ENCODE results near the gene ARHGAP33. TPM values are rescaled to one million over a fixed set of nuclear protein-coding genes. Genes with fewer than 3 reads are reported as not detected.

ARHGAP33 gene
- total and polyA plus RNA-seq, 2 of the 8 experiments (the other 6 are each of a cell fraction or from before 2014, with no cell fraction given) = 6.5 to 25.2 TPM

DNA sequence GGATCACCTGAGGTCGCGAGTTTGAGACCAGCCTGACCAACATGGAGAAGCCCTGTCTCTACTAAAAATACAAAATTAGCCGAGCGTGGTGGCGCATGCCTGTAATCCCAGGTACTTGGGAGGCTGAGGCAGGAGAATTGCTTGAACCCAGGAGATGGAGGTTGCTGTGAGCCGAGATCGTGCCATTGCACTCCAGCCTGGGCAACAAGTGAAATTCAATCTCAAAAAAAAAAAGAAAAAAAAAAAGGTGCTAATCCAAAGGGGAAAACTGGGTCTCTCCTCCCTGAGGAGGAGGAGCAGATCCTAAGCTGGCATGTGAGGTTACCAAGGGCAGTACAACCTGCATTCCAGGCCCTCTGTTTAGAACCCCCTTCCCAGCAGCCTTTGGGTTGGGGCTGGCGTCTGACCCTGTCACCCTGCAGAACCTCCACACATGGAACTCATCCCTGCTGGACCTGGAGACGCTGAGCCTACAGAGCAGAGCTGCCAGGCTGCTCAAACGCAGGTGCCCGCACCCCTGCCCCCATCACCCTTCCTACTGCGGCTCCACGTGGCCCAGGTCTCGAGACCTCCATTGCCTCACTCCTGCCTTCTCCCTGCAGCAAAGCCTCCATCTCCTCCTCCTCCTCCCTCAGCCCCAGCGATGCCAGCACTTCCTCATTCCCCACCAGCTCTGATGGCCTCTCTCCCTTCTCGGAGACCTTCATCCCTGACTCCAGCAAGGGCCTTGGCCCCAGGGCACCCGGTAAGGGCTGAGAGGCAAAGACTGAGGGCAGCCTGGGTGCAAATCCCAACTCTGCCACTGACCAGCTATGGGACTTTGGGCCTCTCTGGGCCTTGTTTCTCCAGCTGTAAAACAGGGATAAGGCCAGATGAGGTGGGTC is 10.7 kb upstream of the ARHGAP33 start:
- no peak overlapping the region for H4K91ac ChIP-seq (replicated peaks; ENCODE audit: insufficient read length, low read length)
- no peaks in the 10 kb centered on the region; a peak in 1 of 4 replicates for H3K79me2 ChIP-seq (ENCODE audit: control insufficient read depth in 1 of 2, insufficient read depth in 2 of 2, low read length in 2 of 2)
- no peaks in the 10 kb centered on the region for H3K27me3 ChIP-seq (replicated peaks in 1 of 4; ENCODE audit: control insufficient read depth in 3 of 4, extremely low read depth in 1 of 4, insufficient read depth in 3 of 4, low read length in 3 of 4)
- H2BK5ac ChIP-seq (ENCODE audit: low read depth, low read length) = no peak overlapping the region
- H2BK12ac ChIP-seq (ENCODE audit: low read depth, low read length) = no peak overlapping the region
- FAIRE-seq = no peak
- H2BK20ac ChIP-seq (ENCODE audit: low read length) = no peak overlapping the region
- no peak overlapping the region for H3K4me3 ChIP-seq (ENCODE audit: extremely low read depth in 1 of 4, insufficient read depth in 2 of 4, low read depth in 3 of 4, low read length in 4 of 4)
- H4K20me1 ChIP-seq (replicated peaks in 1 of 2; ENCODE audit: control insufficient read depth in 1 of 2, insufficient read depth in 2 of 2, low read length in 2 of 2) = peaks cover 4 to 7% of the 10 kb centered on the region in 2 experiments
- WGBS, 2 experiments (ENCODE audit: extremely low coverage in 1 of 2, insufficient coverage in 1 of 2, insufficient read length in 1 of 2, insufficient replicate concordance in 2 of 2, low coverage in 1 of 2, low lambda C conversion rate in 2 of 2, missing lambda C conversion rate in 1 of 2) = 92% methylated on average over 15 of the region's 17 CpGs; no CpG with 5 or more reads in 1 of the 2 experiments
- no peak overlapping the region for H3K56ac ChIP-seq (replicated peaks; ENCODE audit: insufficient read length, low read depth, low read length)
- no peak overlapping the region for H3K27ac ChIP-seq (ENCODE audit: low read depth, low read length)
- H3K79me1 ChIP-seq (ENCODE audit: low read depth, low read length) = no peaks in the 10 kb centered on the region; the same call in 1 of the 2 replicates
- no peak overlapping the region for H3K4me2 ChIP-seq (ENCODE audit: insufficient read depth in 1 of 2, low read depth in 2 of 2, low read length in 2 of 2)
- POLR2A ChIA-PET (ENCODE audit: partially characterized antibody) = interaction anchor here (0.6 to 1.9 kb wide), 5 partner anchors 8 to 207 kb away, joined by 3 to 9 read pairs (median 5); partner anchors contain the start of genes HSPB6, PSENEN and U2AF1L4
- peaks cover 2 to 19% (median 6%) of the 10 kb centered on the region in 4 experiments; a peak in 5 of 8 replicates for H3K36me3 ChIP-seq (ENCODE audit: control insufficient read depth in 2 of 4, insufficient read depth in 4 of 4, low read length in 3 of 4)
- no peak overlapping the region for H4K8ac ChIP-seq (ENCODE audit: extremely low read depth, insufficient read depth, low read length)
- no peak for DNase-seq (ENCODE audit: low read depth in 1 of 2, low spot score in 2 of 2)
- H2AFZ ChIP-seq (ENCODE audit: low read length) = no peak overlapping the region
- H3K14ac ChIP-seq (ENCODE audit: insufficient read length) = no peak overlapping the region
- H3K4me1 ChIP-seq (replicated peaks in 1 of 4; ENCODE audit: control insufficient read depth in 3 of 4, insufficient read depth in 4 of 4, low read length in 3 of 4) = peaks cover 0 to 13% (median 7%) of the 10 kb centered on the region in 4 experiments; a peak in 5 of 7 replicates
- H2BK120ac ChIP-seq (replicated peaks; ENCODE audit: low read depth, low read length) = no peak overlapping the region
- H2AK5ac ChIP-seq (ENCODE audit: low read depth, low read length) = no peak overlapping the region
- H3K23ac ChIP-seq (ENCODE audit: insufficient read length) = no peak overlapping the region
- no peak overlapping the region for H2BK15ac ChIP-seq (ENCODE audit: low read length)
- no peak overlapping the region for H4K5ac ChIP-seq (ENCODE audit: insufficient read length, low read depth, low read length)
- H3K9me3 ChIP-seq (ENCODE audit: insufficient read depth in 2 of 2, low read depth in 1 of 2, low read length in 1 of 2) = no peaks in the 10 kb centered on the region
- no peaks in the 10 kb centered on the region; the same call in 1 of the 2 replicates for H3K23me2 ChIP-seq (ENCODE audit: low read depth, low read length)
- CTCF ChIA-PET (ENCODE audit: partially characterized antibody) = interaction anchor here (0.6 to 0.9 kb wide), 6 partner anchors 12 to 317 kb away, joined by 3 to 7 read pairs (median 4); partner anchors contain the start of gene FFAR2
- H3K4ac ChIP-seq (replicated peaks; ENCODE audit: insufficient read length, low read depth, low read length) = no peak overlapping the region
- H3K9ac ChIP-seq (replicated peaks in 1 of 4; ENCODE audit: extremely low read depth in 1 of 4, low read depth in 3 of 4, low read length in 3 of 4) = no peak overlapping the region
- no peak overlapping the region for H3K18ac ChIP-seq (ENCODE audit: extremely low read depth, low read length)
- TF ChIP-seq MAFK (IDR thresholded peaks at IDR 0.05; ENCODE audit: low read depth, low read length) = no peak
- no peak for TF ChIP-seq TCF12 (IDR thresholded peaks at IDR 0.05; ENCODE audit: low read depth, low read length)
- no peak for TF ChIP-seq BACH1 (IDR thresholded peaks at IDR 0.05; ENCODE audit: low read length)
- TF ChIP-seq SAP30 (IDR thresholded peaks at IDR 0.05; ENCODE audit: insufficient read depth, insufficient replicate concordance, low read length) = no peak
- TF ChIP-seq POU5F1 (IDR thresholded peaks at IDR 0.05; ENCODE audit: low read depth, low read length) = no peak
- no peak for TF ChIP-seq TAF1 (IDR thresholded peaks at IDR 0.05; ENCODE audit: low read depth, low read length)
- no peak for TF ChIP-seq CHD2 (IDR thresholded peaks at IDR 0.05; ENCODE audit: low read length)
- no peak for TF ChIP-seq EZH2 (IDR thresholded peaks at IDR 0.05; ENCODE audit: low read depth, low read length, severe bottlenecking)
- no peak for TF ChIP-seq KDM1A (IDR thresholded peaks at IDR 0.05; ENCODE audit: borderline replicate concordance, low read length)
- TF ChIP-seq POLR2A (IDR thresholded peaks at IDR 0.05; ENCODE audit: control extremely low read depth in 1 of 2, low read depth in 2 of 2, low read length in 2 of 2) = no peak
- TF ChIP-seq SP2 (IDR thresholded peaks at IDR 0.05; ENCODE audit: low read length) = no peak
